Osteocyte (in vitro differentiated cells): Measurements from ENCODE around the gene NGRN. TPM values are rescaled to one million over a fixed set of nuclear protein-coding genes. Genes with fewer than 3 reads are reported as not detected.

ENCODE experiments used
- DNase-seq: peaks from one replicate; pipeline ENCODE4 v3.0.0; 2021; ENCODE audit warnings: mixed read lengths; ENCODE audit not compliant: unreplicated experiment; ENCODE audit errors: extremely low spot score
- H3K27ac Mint-ChIP-seq: one replicate; pipeline ENCODE4 v1.8.0; 2021; ENCODE audit warnings: mild to moderate bottlenecking, mixed read lengths; ENCODE audit not compliant: unreplicated experiment
- H3K27me3 Mint-ChIP-seq: one replicate; pipeline ENCODE4 v1.8.0; 2021; ENCODE audit warnings: mixed read lengths; ENCODE audit not compliant: unreplicated experiment
- H3K36me3 Mint-ChIP-seq: one replicate; pipeline ENCODE4 v1.8.0; 2021; ENCODE audit warnings: mixed read lengths; ENCODE audit not compliant: unreplicated experiment
- H3K4me1 Mint-ChIP-seq: one replicate; pipeline ENCODE4 v1.8.0; 2021; ENCODE audit warnings: mixed read lengths; ENCODE audit not compliant: unreplicated experiment
- H3K4me3 Mint-ChIP-seq: one replicate; pipeline ENCODE4 v1.8.0; 2021; ENCODE audit warnings: mild to moderate bottlenecking, moderate library complexity, mixed read lengths; ENCODE audit not compliant: unreplicated experiment
- H3K9me3 Mint-ChIP-seq: one replicate; pipeline ENCODE4 v1.8.0; 2021; ENCODE audit warnings: mixed read lengths; ENCODE audit not compliant: unreplicated experiment
- CTCF ChIP-seq: fragments of 200-600 bp; sonication (generic); IDR thresholded peaks from 2 replicates; pipeline ENCODE4 v1.5.0; 2021; ENCODE audit warnings: antibody characterized with exemption, mild to moderate bottlenecking, moderate library complexity
- total RNA-seq: library from RNA; stranded (reverse); gene quantifications from 2 replicates; pipeline ENCODE4 v1.2.1, GENCODE V29; 2021

NGRN gene
- total RNA-seq, 1 donor from 2014 or later: 92.3 TPM

- no peak for DNase-seq
These were observed 31.1 kb upstream of the NGRN start, which contains the start of gene GDPGP1 for GRCh38 chr15:90234096-90234988. Gene GDPGP1, plus strand, starts transcription at chr15:90234209. Its CDS starts 6,700 bp downstream, at chr15:90240909.

GRCh38 chr15:90239371-90239770 is 26.1 kb upstream of the NGRN start:
- Mint-ChIP-seq H3K27ac (no peak overlapping the region), H3K4me3 (no peak overlapping the region), H3K27me3 (no peaks in the 10 kb centered on the region), H3K4me1 (peaks cover 8% of the 10 kb centered on the region), H3K36me3 (peaks cover 10% of the 10 kb centered on the region), H3K9me3 (no peaks in the 10 kb centered on the region)
- DNase-seq: no peak
- no peak for TF ChIP-seq CTCF

More at GRCh38 chr15:90234096-90234988, 31.1 kb upstream of the NGRN start, which contains the start of gene GDPGP1:
- Mint-ChIP-seq H3K4me1 (peaks cover 17% of the 10 kb centered on the region), H3K27ac (peak within 1 kb of the TSS; percentile 73), H3K27me3 (no peaks in the 10 kb centered on the region), H3K9me3 (no peaks in the 10 kb centered on the region), H3K36me3 (peaks cover 18% of the 10 kb centered on the region), H3K4me3 (peak within 1 kb of the TSS; percentile 79)
- no peak for TF ChIP-seq CTCF

- Mint-ChIP-seq H3K4me3 (no peak overlapping the region), H3K27ac (no peak overlapping the region), H3K9me3 (no peaks in the 10 kb centered on the region), H3K4me1 (no peaks in the 10 kb centered on the region), H3K27me3 (no peaks in the 10 kb centered on the region), H3K36me3 (peaks cover 10% of the 10 kb centered on the region)
- no peak for TF ChIP-seq CTCF
- no peak for DNase-seq
These were observed 24.6 kb upstream of the NGRN start for GRCh38 chr15:90240856-90241255.

GRCh38 chr15:90241343-90242192 is 23.9 kb upstream of the NGRN start:
- Mint-ChIP-seq H3K27me3 (no peaks in the 10 kb centered on the region), H3K4me1 (no peaks in the 10 kb centered on the region), H3K9me3 (no peaks in the 10 kb centered on the region), H3K4me3 (no peak overlapping the region), H3K27ac (no peak overlapping the region), H3K36me3 (peaks cover 10% of the 10 kb centered on the region)
- no peak for TF ChIP-seq CTCF
- no peak for DNase-seq
